Stimulated activated CD4-positive, alpha-beta T cell treated with anti-CD3 and anti-CD28 coated beads, TNF-alpha, amount 100 ng/mL, for 24 hours (primary cell): ENCODE results near the gene MGAT2.
"Not testable (repeated sequence)": the region's sequence is repeated elsewhere in the genome, so short reads cannot be mapped to it uniquely, and the experiment has no call there.

Source experiments
- DNase-seq, 3 experiments: peaks; one replicate each; pipeline ENCODE4 v3.0.0-alpha.2; 2020; ENCODE audit warnings: low read depth in 3 of 3

The MGAT2 gene

DNA sequence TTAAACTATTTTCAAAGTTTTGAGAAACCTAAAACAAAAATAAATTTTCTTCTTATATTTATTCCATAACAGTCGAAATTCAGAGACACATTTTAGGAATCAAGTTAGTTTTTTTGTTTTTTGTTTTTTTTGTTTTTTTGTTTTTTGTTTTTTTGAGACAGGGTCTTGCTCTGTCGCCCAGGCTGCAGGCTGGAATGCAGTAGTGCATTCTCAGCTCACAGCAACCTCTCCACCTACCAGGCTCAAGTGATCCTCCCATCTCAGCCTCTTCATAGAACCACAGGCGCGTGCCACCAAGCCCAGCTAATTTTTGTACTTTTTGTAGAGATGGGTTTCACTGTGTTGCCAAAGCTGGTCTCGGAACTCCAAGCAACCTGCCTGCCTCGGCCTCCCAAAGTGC, 32.9 kb downstream of the MGAT2 start:
- no peak for DNase-seq

DNA sequence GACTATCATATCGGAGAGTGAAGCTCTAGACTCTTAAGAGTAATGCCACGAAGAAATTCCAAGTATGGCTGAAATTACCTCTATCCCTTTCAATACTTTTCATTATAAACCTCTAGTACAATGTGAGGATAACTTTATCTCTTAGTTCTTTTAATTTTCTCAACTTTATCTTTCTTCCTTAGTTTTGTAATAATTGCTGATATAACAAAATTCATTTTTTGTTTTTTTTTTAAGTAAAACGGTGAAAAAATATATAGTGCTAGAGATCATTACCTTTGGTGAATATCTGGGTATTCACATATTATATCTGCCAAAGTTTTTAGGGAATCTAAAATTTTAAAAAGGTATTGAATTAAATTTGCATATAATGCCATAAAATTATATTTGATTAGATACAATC, 33.9 kb downstream of the MGAT2 start:
- DNase-seq, result no peak

DNA sequence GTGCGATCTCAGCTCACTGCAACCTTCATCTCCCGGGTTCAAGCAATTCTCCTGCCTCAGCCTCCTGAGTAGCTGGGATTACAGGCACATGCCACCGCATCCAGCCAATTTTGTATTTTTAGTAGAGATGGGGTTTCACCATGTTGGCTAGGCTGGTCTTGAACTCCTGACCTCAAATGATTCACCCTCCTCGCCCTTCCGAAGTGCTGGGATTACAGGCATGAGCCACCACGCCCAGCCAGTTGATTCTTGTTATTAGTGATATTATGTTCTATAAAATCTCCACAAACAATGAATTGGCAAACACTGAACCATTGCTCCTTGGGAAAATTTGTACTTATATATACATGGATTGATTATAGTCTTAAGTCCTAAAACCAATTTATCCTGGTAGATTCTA, 36.9 kb downstream of the MGAT2 start:
- DNase-seq, result not testable (repeated sequence)

DNA sequence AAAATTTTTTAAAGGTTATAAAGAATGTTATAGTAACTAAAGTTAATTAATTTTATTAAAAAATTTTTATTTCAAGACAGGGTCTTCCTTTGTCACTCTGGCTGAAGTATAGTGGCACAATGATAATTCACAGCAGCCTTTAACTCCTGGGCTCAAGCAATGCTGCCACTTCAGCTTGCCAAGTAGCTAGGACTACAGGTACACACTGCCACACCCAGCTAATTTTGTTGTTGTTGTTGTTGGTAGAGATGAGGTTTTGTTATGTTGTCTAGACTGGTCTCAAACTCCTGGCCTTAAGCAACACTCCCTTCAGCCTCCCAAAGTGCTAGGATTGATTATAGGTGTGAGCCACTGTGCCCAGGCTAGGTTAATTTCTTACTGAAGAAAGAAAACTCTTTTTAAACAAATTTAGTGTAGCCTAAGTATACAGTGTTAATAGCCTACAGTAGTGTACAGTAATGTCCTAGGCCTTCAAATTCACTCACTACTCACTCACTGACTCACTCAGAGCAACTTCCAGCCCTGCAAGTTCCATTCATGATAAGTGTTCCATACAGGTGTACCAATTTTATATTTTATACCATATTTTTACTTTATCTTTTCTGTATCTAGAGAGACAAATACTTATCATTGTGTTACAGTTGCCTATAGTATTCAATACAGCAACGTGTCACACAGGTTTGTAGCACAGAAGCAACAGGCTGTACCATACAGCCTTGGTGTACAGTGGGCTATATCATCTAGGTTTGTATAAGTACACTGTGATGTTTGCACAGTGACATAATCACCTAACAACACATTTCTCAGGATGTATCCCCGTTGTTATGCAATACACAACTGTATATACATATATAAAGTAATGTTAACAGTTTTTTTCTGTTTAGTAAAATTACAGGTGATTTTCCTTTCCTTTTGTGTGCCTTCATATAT, 39.2 kb downstream of the MGAT2 start:
- no peak for DNase-seq

DNA sequence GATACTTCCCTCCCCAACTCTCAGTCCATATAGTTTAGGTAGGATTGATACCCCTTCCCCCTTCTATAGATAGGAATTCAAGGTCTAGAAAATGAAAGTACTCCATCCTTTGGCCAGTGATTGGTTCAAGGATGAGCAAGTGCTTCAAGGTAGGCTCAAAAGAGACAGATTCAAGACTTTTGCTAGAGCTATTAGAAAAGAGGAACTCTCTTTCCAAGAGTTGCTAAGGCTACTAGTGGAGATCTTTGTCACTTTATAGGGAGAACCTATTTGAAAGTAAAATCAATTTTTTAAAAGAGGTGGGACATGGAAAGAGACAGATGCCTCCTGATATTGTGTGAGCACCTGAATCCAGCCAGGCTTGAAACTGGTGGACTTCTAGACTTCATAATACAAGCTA, 49.9 kb downstream of the MGAT2 start:
- DNase-seq, result no peak
